HepG2 (cell line): ENCODE results near the gene SMTNL1. TPM values are rescaled to one million over a fixed set of nuclear protein-coding genes. Genes with fewer than 3 reads are reported as not detected.
A peak's percentile ranks its signal among the peaks of the same experiment; 100 is the strongest.

Experiments used
- AKAP8 ChIP-seq: sonication (generic); formaldehyde crosslinking; IDR thresholded peaks from 2 replicates; pipeline ENCODE4 v1.5.1; 2020; ENCODE audit warnings: mild to moderate bottlenecking, missing genetic modification reagents
- BRD4 ChIP-seq: sonication (generic); formaldehyde crosslinking; IDR thresholded peaks from 2 replicates; pipeline ENCODE4 v1.4.0; 2020; ENCODE audit warnings: missing genetic modification reagents
- EED ChIP-seq: sonication (generic); formaldehyde crosslinking; IDR thresholded peaks from 2 replicates; pipeline ENCODE4 v1.5.0; 2020; ENCODE audit warnings: mild to moderate bottlenecking, missing genetic modification reagents
- FUBP1 ChIP-seq: sonication (generic); formaldehyde crosslinking; IDR thresholded peaks from 2 replicates; pipeline ENCODE4 v1.5.1; 2020; ENCODE audit warnings: missing genetic modification reagents, mild to moderate bottlenecking, borderline replicate concordance
- HES4 ChIP-seq: sonication (generic); formaldehyde crosslinking; IDR thresholded peaks from 2 replicates; pipeline ENCODE4 v1.9.0; 2021; ENCODE audit warnings: mild to moderate bottlenecking, missing genetic modification reagents, borderline replicate concordance
- HMGXB4 ChIP-seq, 2 experiments: sonication (generic) in 1 of 2; formaldehyde crosslinking in 1 of 2; IDR thresholded peaks; 2 replicates each; pipeline versions ENCODE4 v1.4.0 to v1.6.1; 2018 to 2020; ENCODE audit warnings: missing genetic modification reagents in 2 of 2, borderline replicate concordance in 1 of 2, low read depth in 1 of 2, mild to moderate bottlenecking in 1 of 2, missing biosample characterization in 1 of 2
- HNRNPL ChIP-seq: fragments of 200-400 bp; formaldehyde crosslinking; IDR thresholded peaks from 2 replicates; pipeline ENCODE4 v1.6.1; 2017; ENCODE audit warnings: mild to moderate bottlenecking, low read depth, low read length
- NAIF1 ChIP-seq: sonication (generic); formaldehyde crosslinking; IDR thresholded peaks from 2 replicates; pipeline ENCODE4 v1.5.0; 2020; ENCODE audit warnings: mild to moderate bottlenecking, missing genetic modification reagents, borderline replicate concordance
- NFYC ChIP-seq: IDR thresholded peaks from 2 replicates; pipeline ENCODE4 v1.6.1; 2016; ENCODE audit warnings: missing genetic modification reagents, missing compliant biosample characterization
- PRDM15 ChIP-seq: sonication (generic); formaldehyde crosslinking; IDR thresholded peaks from 2 replicates; pipeline ENCODE4 v1.4.0; 2020; ENCODE audit warnings: missing genetic modification reagents
- RBFOX2 ChIP-seq: fragments of 200-400 bp; formaldehyde crosslinking; IDR thresholded peaks from 2 replicates; pipeline ENCODE4 v1.6.1; 2017; ENCODE audit warnings: low read depth, mild to moderate bottlenecking, low read length
- REL ChIP-seq: sonication (generic); formaldehyde crosslinking; conservative IDR thresholded peaks from 2 replicates; pipeline ENCODE4 v1.8.0; 2022; ENCODE audit warnings: mild to moderate bottlenecking, missing genetic modification reagents, moderate library complexity
- ZNF143 ChIP-seq: sonication (generic); formaldehyde crosslinking; IDR thresholded peaks from 2 replicates; pipeline ENCODE4 v1.4.0; 2020; ENCODE audit warnings: missing genetic modification reagents
- ZNF274 ChIP-seq: sonication (generic); formaldehyde crosslinking; IDR thresholded peaks from 2 replicates; pipeline ENCODE4 v1.5.1; 2020; ENCODE audit warnings: mild to moderate bottlenecking, missing genetic modification reagents
- ZNF414 ChIP-seq: sonication (generic); formaldehyde crosslinking; IDR thresholded peaks from 2 replicates; pipeline ENCODE4 v1.5.0; 2020; ENCODE audit warnings: missing genetic modification reagents
- ZNF546 ChIP-seq: sonication (generic); formaldehyde crosslinking; conservative IDR thresholded peaks from 2 replicates; pipeline ENCODE4 v1.8.1; 2023; ENCODE audit warnings: mild to moderate bottlenecking, missing genetic modification reagents
- ZNF740 ChIP-seq: sonication (generic); formaldehyde crosslinking; IDR thresholded peaks from 2 replicates; pipeline ENCODE4 v1.4.0; 2020; ENCODE audit warnings: missing genetic modification reagents
- ZNF839 ChIP-seq: sonication (generic); formaldehyde crosslinking; IDR thresholded peaks from 2 replicates; pipeline ENCODE4 v1.4.0; 2020; ENCODE audit warnings: missing genetic modification reagents, mild to moderate bottlenecking, borderline replicate concordance
- ZNF841 ChIP-seq: sonication (generic); formaldehyde crosslinking; IDR thresholded peaks from 2 replicates; pipeline ENCODE4 v1.8.1; 2023; ENCODE audit warnings: missing genetic modification reagents, borderline replicate concordance
- ZNF883 ChIP-seq: sonication (generic); formaldehyde crosslinking; IDR thresholded peaks from 2 replicates; pipeline ENCODE4 v1.5.1; 2020; ENCODE audit warnings: mild to moderate bottlenecking, missing genetic modification reagents; ENCODE audit errors: not compliant biosample characterization
- polyA plus RNA-seq, 8 experiments: library from polyadenylated mRNA; depleted of rRNA in 3 of 8; stranded (reverse) in 7 of 8; unstranded in 1 of 8; fragments of >200 nt; fragmentation: Illumina TruSeq in 4 of 8; extraction: Trizol in 4 of 8; gene quantifications; 2 replicates each; pipeline versions ENCODE4 v1.2.1 to v1.2.3, GENCODE V29; 2011 to 2016; ENCODE audit warnings: low read depth in 4 of 8, missing spikeins in 1 of 8, mixed read lengths in 1 of 8; ENCODE audit not compliant: insufficient read depth in 1 of 8
- total RNA-seq, 5 experiments: library from RNA; depleted of rRNA; stranded (reverse); fragments of >200 nt; fragmentation: Illumina TruSeq; extraction: Trizol; gene quantifications; 2 replicates each; pipeline ENCODE4 v1.2.3, GENCODE V29; 2016; ENCODE audit warnings: low read depth in 1 of 5

SMTNL1 gene
- total and polyA plus RNA-seq, 2 of the 13 experiments (the other 11 are each of a cell fraction or from before 2014, with no cell fraction given): 0.04 TPM; not detected in 1

GRCh38 chr11:57514538-57515331 is 22.7 kb upstream of the SMTNL1 start (continued):
- TF ChIP-seq HNRNPL: 0 out of 2 replicates have a peak, but pooled peaks have one; percentile 55
- TF ChIP-seq EED (CRISPR knock-in tag): no peak; the same call in 1 of the 2 replicates
- peak in 1 of 2 experiments; percentile 67; a peak in 1 of 4 replicates for TF ChIP-seq HMGXB4 (CRISPR knock-in tag; IDR thresholded peaks at IDR 0.05; ENCODE audit: borderline replicate concordance in 1 of 2, low read depth in 1 of 2)
- peak; percentile 43; the same call in 1 of the 2 replicates for TF ChIP-seq ZNF546 (CRISPR knock-in tag)
- TF ChIP-seq ZNF740 (CRISPR knock-in tag): peak; percentile 6; the same call in 1 of the 2 replicates
- no peak for TF ChIP-seq ZNF274
- no peak for TF ChIP-seq PRDM15 (CRISPR knock-in tag)
- TF ChIP-seq HES4 (CRISPR knock-in tag): peak; percentile 32; the same call in 1 of the 2 replicates
- TF ChIP-seq ZNF414 (CRISPR knock-in tag): peak; percentile 91
- no peak for TF ChIP-seq REL
- TF ChIP-seq AKAP8 (CRISPR knock-in tag): no peak
- no peak for TF ChIP-seq ZNF883 (CRISPR knock-in tag)
- no peak for TF ChIP-seq NAIF1 (CRISPR knock-in tag)
- TF ChIP-seq FUBP1 (CRISPR knock-in tag): no peak
- peak; percentile 73 for TF ChIP-seq RBFOX2
- no peak for TF ChIP-seq ZNF841 (CRISPR knock-in tag)
- TF ChIP-seq ZNF143 (CRISPR knock-in tag): no peak
- TF ChIP-seq ZNF839 (CRISPR knock-in tag): 0 out of 2 replicates have a peak, but pooled peaks have one; percentile 30
- no peak; the same call in 1 of the 2 replicates for TF ChIP-seq BRD4
- TF ChIP-seq NFYC (CRISPR knock-in tag): no peak
